Activated T-helper 1 cell treated with anti-CD3 and anti-CD28 coated beads, Interleukin-12 subunit alpha, Interleukin-12 subunit beta, Interleukin-2, Interleukin-4 antibody, amounts not matched to agents 30 ng/mL and 10 ng/mL and 1 ng/mL, durations not matched to agents 14 hours and 24 hours and 36 hours (primary cell): Measurements from ENCODE around the gene CTU1. TPM values are rescaled to one million over a fixed set of nuclear protein-coding genes. Genes with fewer than 3 reads are reported as not detected.

Source experiments
- DNase-seq: peaks from one replicate; pipeline ENCODE4 v3.0.0; 2021; ENCODE audit warnings: low spot score
- H3K27ac Mint-ChIP-seq: one replicate; pipeline ENCODE4 v1.8.0; 2021; ENCODE audit warnings: mild to moderate bottlenecking, mixed read lengths
- H3K27me3 Mint-ChIP-seq: one replicate; pipeline ENCODE4 v1.8.0; 2022; ENCODE audit warnings: mild to moderate bottlenecking, moderate library complexity, mixed read lengths; ENCODE audit not compliant: insufficient read depth
- H3K36me3 Mint-ChIP-seq: one replicate; pipeline ENCODE4 v1.8.0; 2021; ENCODE audit warnings: low read depth, mixed read lengths
- H3K4me1 Mint-ChIP-seq: one replicate; pipeline ENCODE4 v1.8.0; 2021; ENCODE audit warnings: low read depth, mixed read lengths
- H3K4me3 Mint-ChIP-seq: one replicate; pipeline ENCODE4 v1.8.0; 2021; ENCODE audit warnings: mild to moderate bottlenecking, moderate library complexity, mixed read lengths
- H3K9me3 Mint-ChIP-seq: one replicate; pipeline ENCODE4 v1.8.0; 2021; ENCODE audit warnings: mixed read lengths
- intact Hi-C: fragments of 100-400 bp; cut with micrococcal nuclease; formaldehyde crosslinking; loops from one replicate; pipeline ENCODE4 v1.15.1; 2024
- total RNA-seq: library from RNA; stranded (reverse); gene quantifications from 2 replicates; pipeline ENCODE4 v1.2.3, GENCODE V29; 2022

The CTU1 gene
- total RNA-seq, 1 donor from 2014 or later = 12.5 TPM

- Mint-ChIP-seq H3K4me1 (peaks cover 20% of the 10 kb centered on the region), H3K9me3 (no peaks in the 10 kb centered on the region), H3K36me3 (peaks cover 4% of the 10 kb centered on the region), H3K27me3 (peaks cover 3% of the 10 kb centered on the region), H3K4me3 (no peak overlapping the region), H3K27ac (no peak overlapping the region)
- no peak for DNase-seq
- intact Hi-C loops = no loop called here
Observed at GRCh38 chr19:51111606-51112005, 3.4 kb upstream of the CTU1 start.

- Mint-ChIP-seq H3K4me3 (no peak overlapping the region), H3K36me3 (peaks cover 4% of the 10 kb centered on the region), H3K27me3 (no peaks in the 10 kb centered on the region), H3K9me3 (no peaks in the 10 kb centered on the region), H3K27ac (no peak overlapping the region), H3K4me1 (peaks cover 18% of the 10 kb centered on the region)
- DNase-seq = no peak
- intact Hi-C loops = no loop called here
Observed at GRCh38 chr19:51110666-51110971, 2.4 kb upstream of the CTU1 start.

- no peak for DNase-seq
- Mint-ChIP-seq H3K27ac (peak overlapping the region; percentile 96), H3K36me3 (peaks cover 7% of the 10 kb centered on the region), H3K9me3 (no peaks in the 10 kb centered on the region), H3K4me3 (peak overlapping the region; percentile 92), H3K27me3 (no peaks in the 10 kb centered on the region), H3K4me1 (peaks cover 24% of the 10 kb centered on the region)
- intact Hi-C loops = loop anchor here (1.0 to 5.0 kb wide), 11 partner anchors 11 to 1083 kb away; partner anchors contain the start of genes JOSD2, VRK3 and ZNF175
Observed at GRCh38 chr19:51108805-51109146, 567 bp upstream of the CTU1 start.

- Mint-ChIP-seq H3K27ac (peak overlapping the region; percentile 96), H3K9me3 (no peaks in the 10 kb centered on the region), H3K4me1 (peaks cover 28% of the 10 kb centered on the region), H3K27me3 (no peaks in the 10 kb centered on the region), H3K36me3 (peaks cover 18% of the 10 kb centered on the region), H3K4me3 (peak overlapping the region; percentile 92)
- intact Hi-C loops = loop anchor here (1.0 to 5.0 kb wide), 11 partner anchors 10 to 1082 kb away; partner anchors contain the start of genes JOSD2, VRK3 and ZNF175
- no peak for DNase-seq
Observed at GRCh38 chr19:51107406-51108065, 673 bp downstream of the CTU1 start.

GRCh38 chr19:51103926-51104341 lies 4.3 kb downstream of the CTU1 start:
- Mint-ChIP-seq H3K9me3 (no peaks in the 10 kb centered on the region), H3K27me3 (no peaks in the 10 kb centered on the region), H3K4me3 (no peak overlapping the region), H3K4me1 (peaks cover 34% of the 10 kb centered on the region), H3K36me3 (peaks cover 27% of the 10 kb centered on the region), H3K27ac (no peak overlapping the region)
- DNase-seq = no peak
- intact Hi-C loops = no loop called here

GRCh38 chr19:51102991-51103390 lies 5.2 kb downstream of the CTU1 start:
- intact Hi-C loops = no loop called here
- Mint-ChIP-seq H3K9me3 (no peaks in the 10 kb centered on the region), H3K27me3 (no peaks in the 10 kb centered on the region), H3K36me3 (peaks cover 27% of the 10 kb centered on the region), H3K4me3 (no peak overlapping the region), H3K27ac (no peak overlapping the region), H3K4me1 (peaks cover 34% of the 10 kb centered on the region)
- no peak for DNase-seq

GRCh38 chr19:51101171-51101865 lies 6.9 kb downstream of the CTU1 start:
- intact Hi-C loops = no loop called here
- H3K27me3 Mint-ChIP-seq = no peaks in the 10 kb centered on the region
- no peak overlapping the region for H3K27ac Mint-ChIP-seq
- peaks cover 30% of the 10 kb centered on the region for H3K36me3 Mint-ChIP-seq
- no peak overlapping the region for H3K4me3 Mint-ChIP-seq
- no peak for DNase-seq
- peaks cover 31% of the 10 kb centered on the region for H3K4me1 Mint-ChIP-seq
- H3K9me3 Mint-ChIP-seq = no peaks in the 10 kb centered on the region

GRCh38 chr19:51100601-51101000 lies 7.6 kb downstream of the CTU1 start:
- Mint-ChIP-seq H3K27me3 (no peaks in the 10 kb centered on the region), H3K36me3 (peaks cover 30% of the 10 kb centered on the region), H3K27ac (no peak overlapping the region), H3K4me3 (no peak overlapping the region), H3K4me1 (peaks cover 24% of the 10 kb centered on the region), H3K9me3 (no peaks in the 10 kb centered on the region)
- no peak for DNase-seq
- intact Hi-C loops = no loop called here

- H3K27me3 Mint-ChIP-seq = no peaks in the 10 kb centered on the region
- no peak overlapping the region for H3K27ac Mint-ChIP-seq
- no peak overlapping the region for H3K4me3 Mint-ChIP-seq
- intact Hi-C loops = no loop called here
- peaks cover 27% of the 10 kb centered on the region for H3K36me3 Mint-ChIP-seq
- DNase-seq = no peak
- peaks cover 19% of the 10 kb centered on the region for H3K4me1 Mint-ChIP-seq
- no peaks in the 10 kb centered on the region for H3K9me3 Mint-ChIP-seq
Observed at GRCh38 chr19:51099047-51099382, 9.2 kb downstream of the CTU1 start.

- no peak overlapping the region for H3K27ac Mint-ChIP-seq
- H3K4me1 Mint-ChIP-seq = peaks cover 19% of the 10 kb centered on the region
- intact Hi-C loops = no loop called here
- H3K9me3 Mint-ChIP-seq = no peaks in the 10 kb centered on the region
- peaks cover 25% of the 10 kb centered on the region for H3K36me3 Mint-ChIP-seq
- no peaks in the 10 kb centered on the region for H3K27me3 Mint-ChIP-seq
- peak; percentile 16 for DNase-seq
- H3K4me3 Mint-ChIP-seq = no peak overlapping the region
Observed at GRCh38 chr19:51098365-51099046, 9.7 kb downstream of the CTU1 start.

- no peaks in the 10 kb centered on the region for H3K9me3 Mint-ChIP-seq
- no peak overlapping the region for H3K4me3 Mint-ChIP-seq
- H3K4me1 Mint-ChIP-seq = peaks cover 17% of the 10 kb centered on the region
- DNase-seq = no peak
- no peaks in the 10 kb centered on the region for H3K27me3 Mint-ChIP-seq
- H3K27ac Mint-ChIP-seq = no peak overlapping the region
- H3K36me3 Mint-ChIP-seq = peaks cover 19% of the 10 kb centered on the region
- intact Hi-C loops = loop anchor here (1.0 kb wide), 1 partner anchor 11 kb away; the partner anchor contains the start of gene CTU1
Observed at GRCh38 chr19:51097796-51098195, 10.4 kb downstream of the CTU1 start.

- DNase-seq = peak; percentile 27
- no peaks in the 10 kb centered on the region for H3K27me3 Mint-ChIP-seq
- peak overlapping the region; percentile 16 for H3K27ac Mint-ChIP-seq
- peaks cover 14% of the 10 kb centered on the region for H3K4me1 Mint-ChIP-seq
- H3K36me3 Mint-ChIP-seq = peaks cover 16% of the 10 kb centered on the region
- H3K4me3 Mint-ChIP-seq = no peak overlapping the region
- intact Hi-C loops = loop anchor here (1.0 kb wide), 1 partner anchor 11 kb away; the partner anchor contains the start of gene CTU1
- no peaks in the 10 kb centered on the region for H3K9me3 Mint-ChIP-seq
Observed at GRCh38 chr19:51097166-51097738, 11.0 kb downstream of the CTU1 start.
